SK-N-SH (cell line): ENCODE data around the gene FGF22. TPM values are rescaled to one million over a fixed set of nuclear protein-coding genes. Genes with fewer than 3 reads are reported as not detected.
A peak's percentile ranks its signal among the peaks of the same experiment; 100 is the strongest.

Source experiments
- CTCF ChIA-PET: fragments of 300-600, 350-600 bp; formaldehyde crosslinking; extraction: SDS; loops from one replicate; lab custom pipeline; 2021; lab: Yijun Ruan, JAX
- POLR2A ChIA-PET: fragments of 350-600 bp; sonication (Branson Sonifier 250); formaldehyde crosslinking; extraction: SDS; loops from one replicate; lab custom pipeline; 2020; ENCODE audit warnings: antibody characterized with exemption, inconsistent platforms; lab: Yijun Ruan, JAX
- DNase-seq: peaks from one replicate; pipeline ENCODE4 v3.0.0; 2012
- H2AFZ ChIP-seq: fragments of 200-600 bp; sonication (generic); 2 replicates; pipeline ENCODE4 v1.8.1; 2016; ENCODE audit warnings: antibody characterized with exemption, mild to moderate bottlenecking, low read depth
- H3F3A ChIP-seq: fragments of 200-600 bp; sonication (generic); replicated peaks from 2 replicates; pipeline ENCODE3; 2016; ENCODE audit warnings: antibody characterized with exemption, mild to moderate bottlenecking; ENCODE audit not compliant: insufficient read depth
- H3K27ac ChIP-seq, 2 experiments: fragments of 200-500 bp in 1 of 2; fragments of 200-600 bp in 1 of 2; sonication (Bioruptor generic) in 1 of 2; sonication (generic), shearing (Covaris generic) in 1 of 2; 2 replicates each; pipeline versions ENCODE4 v1.5.1 to v1.6.1; 2014 to 2016; ENCODE audit warnings: low read depth in 2 of 2, inconsistent platforms in 1 of 2, low read length in 1 of 2, mild to moderate bottlenecking in 1 of 2, mixed read lengths in 1 of 2
- H3K27me3 ChIP-seq: fragments of 200-600 bp; sonication (generic), shearing (Covaris generic); 2 replicates; pipeline ENCODE4 v1.6.1; 2016; ENCODE audit warnings: mixed run types; ENCODE audit not compliant: insufficient read depth
- H3K36me3 ChIP-seq, 2 experiments: fragments of 200-500 bp in 1 of 2; fragments of 200-600 bp in 1 of 2; sonication (Bioruptor generic) in 1 of 2; sonication (generic) in 1 of 2; replicated peaks in 1 of 2; 2 replicates each; pipeline versions ENCODE3 to v1.5.1; 2014 to 2016; ENCODE audit warnings: low read length in 1 of 2, mild to moderate bottlenecking in 1 of 2; ENCODE audit not compliant: insufficient read depth in 2 of 2, control insufficient read depth in 1 of 2
- H3K4me1 ChIP-seq, 2 experiments: fragments of 200-500 bp in 1 of 2; fragments of 200-600 bp in 1 of 2; sonication (Bioruptor generic) in 1 of 2; sonication (generic), shearing (Covaris generic) in 1 of 2; 2 replicates each; pipeline versions ENCODE4 v1.5.1 to v1.6.1; 2014 to 2016; ENCODE audit warnings: low read depth in 1 of 2, low read length in 1 of 2, mixed run types in 1 of 2; ENCODE audit not compliant: insufficient read depth in 2 of 2, control insufficient read depth in 1 of 2
- H3K4me2 ChIP-seq: fragments of 200-600 bp; sonication (generic), shearing (Covaris generic); 2 replicates; pipeline ENCODE4 v1.6.1; 2017; ENCODE audit warnings: mixed run types
- H3K4me3 ChIP-seq, 2 experiments: fragments of 200-500 bp in 1 of 2; fragments of 200-600 bp in 1 of 2; sonication (Bioruptor generic) in 1 of 2; sonication (generic), shearing (Covaris generic) in 1 of 2; 2 replicates each; pipeline versions ENCODE4 v1.5.1 to v1.8.1; 2014 to 2016; ENCODE audit warnings: low read depth in 2 of 2, inconsistent platforms in 1 of 2, low read length in 1 of 2, mild to moderate bottlenecking in 1 of 2, mixed read lengths in 1 of 2, moderate library complexity in 1 of 2
- H3K79me2 ChIP-seq: fragments of 200-600 bp; sonication (generic); 2 replicates; pipeline ENCODE4 v1.8.1; 2017; ENCODE audit warnings: mild to moderate bottlenecking; ENCODE audit not compliant: insufficient read depth
- H3K9ac ChIP-seq: fragments of 200-600 bp; sonication (generic); 2 replicates; pipeline ENCODE4 v1.6.1; 2017; ENCODE audit warnings: mixed run types
- H3K9me2 ChIP-seq: fragments of 200-600 bp; sonication (generic); 2 replicates; pipeline ENCODE4 v1.6.1; 2017; ENCODE audit warnings: mixed run types
- H3K9me3 ChIP-seq: fragments of 200-600 bp; sonication (generic); 2 replicates; pipeline ENCODE4 v1.6.1; 2017; ENCODE audit warnings: mixed run types, mild to moderate bottlenecking, moderate library complexity
- H4K20me1 ChIP-seq: fragments of 200-600 bp; sonication (generic); 2 replicates; pipeline ENCODE4 v1.6.1; 2017; ENCODE audit warnings: mild to moderate bottlenecking, mixed run types; ENCODE audit not compliant: insufficient read depth
- CTCF ChIP-seq: fragments of 200-600 bp; sonication (generic); IDR thresholded peaks from 2 replicates; pipeline ENCODE4 v1.6.1; 2017; ENCODE audit warnings: antibody characterized with exemption, mild to moderate bottlenecking, moderate library complexity
- EP300 ChIP-seq, 2 experiments: IDR thresholded peaks; 2 replicates each; pipeline versions ENCODE4 v1.4.0 to v1.6.1; 2012; ENCODE audit warnings: borderline replicate concordance in 1 of 2, low read depth in 1 of 2, low read length in 1 of 2
- FOXJ3 ChIP-seq: sonication (generic); formaldehyde crosslinking; IDR thresholded peaks from 2 replicates; pipeline ENCODE4 v1.5.1; 2020; ENCODE audit warnings: mild to moderate bottlenecking, missing genetic modification reagents
- MAX ChIP-seq: IDR thresholded peaks from 2 replicates; pipeline ENCODE4 v1.4.0; 2012; ENCODE audit warnings: low read depth
- RAD21 ChIP-seq: IDR thresholded peaks from 2 replicates; pipeline ENCODE4 v1.6.1; 2012; ENCODE audit warnings: mild to moderate bottlenecking, low read length
- REST ChIP-seq: IDR thresholded peaks from 2 replicates; pipeline ENCODE4 v1.6.1; 2012; ENCODE audit warnings: mild to moderate bottlenecking, low read depth, low read length, moderate library complexity
- RFX5 ChIP-seq: IDR thresholded peaks from 2 replicates; pipeline ENCODE4 v1.6.1; 2012; ENCODE audit warnings: mild to moderate bottlenecking, improper control_type of control experiment, low read length
- USF1 ChIP-seq: IDR thresholded peaks from 2 replicates; pipeline ENCODE4 v1.4.0; 2012; ENCODE audit warnings: low read depth, borderline replicate concordance
- YY1 ChIP-seq: IDR thresholded peaks from 2 replicates; pipeline ENCODE4 v1.4.0; 2012; ENCODE audit warnings: low read depth, mild to moderate bottlenecking
- WGBS: methylation state at CpG from one replicate; pipeline ENCODE4 v1.1.6; 2017; ENCODE audit warnings: low lambda C conversion rate; 5-methylcytosine and 5-hydroxymethylcytosine counted together
- polyA plus RNA-seq, 3 experiments: library from polyadenylated mRNA; depleted of rRNA; stranded (reverse); fragments of >200 nt; gene quantifications; 2 replicates each; pipeline ENCODE4 v1.2.3, GENCODE V29; 2012

The FGF22 gene
- polyA plus RNA-seq, 1 of the 3 experiments (the other 2 are of a cell fraction): 0.62 TPM

GRCh38 chr19:590750-591098 lies 49.0 kb upstream of the FGF22 start:
- ChIA-PET POLR2A (no interaction called here), CTCF (no interaction called here)
- H3K9me2 ChIP-seq: no peaks in the 10 kb centered on the region
- peaks cover 4% of the 10 kb centered on the region; the same call in 1 of the 2 replicates for H3K79me2 ChIP-seq
- no peak for TF ChIP-seq REST
- TF ChIP-seq USF1: no peak
- no peak for TF ChIP-seq MAX
- TF ChIP-seq EP300 (IDR thresholded peaks at IDR 0.05; ENCODE audit: borderline replicate concordance in 1 of 2, low read depth in 1 of 2, low read length in 1 of 2): no peak
- TF ChIP-seq CTCF: no peak
- TF ChIP-seq YY1: no peak
- TF ChIP-seq FOXJ3: no peak
- no peak for TF ChIP-seq RFX5
- TF ChIP-seq RAD21: no peak
- peaks cover 4 to 23% of the 10 kb centered on the region in 2 experiments; a peak in 1 of 4 replicates for H3K4me1 ChIP-seq
- peaks cover 45% of the 10 kb centered on the region for H4K20me1 ChIP-seq
- DNase-seq: no peak
- H3K9me3 ChIP-seq: no peaks in the 10 kb centered on the region
- no peak overlapping the region for H3K9ac ChIP-seq
- H3K4me2 ChIP-seq: peak overlapping the region; percentile 79
- no peaks in the 10 kb centered on the region for H3K27me3 ChIP-seq
- H3K27ac ChIP-seq: no peak overlapping the region
- 39% methylated on average over 7 of the region's 41 CpGs for WGBS
- peaks cover 11% of the 10 kb centered on the region for H3F3A ChIP-seq
- peak overlapping the region; percentile 50 to 67 for H3K4me3 ChIP-seq
- no peaks in the 10 kb centered on the region for H3K36me3 ChIP-seq
- no peak overlapping the region for H2AFZ ChIP-seq
